Peyer's patch (tissue), 4 donors: Measurements from ENCODE around the gene FTCD.
"Not testable (repeated sequence)": the region's sequence is repeated elsewhere in the genome, so short reads cannot be mapped to it uniquely, and the experiment has no call there.

ENCODE experiments used
- CTCF ChIP-seq, 6 experiments: fragments of 450-650 bp in 4 of 6; fragments of 200-600 bp in 2 of 6; sonication (generic) in 1 of 6; IDR thresholded peaks; one replicate each; pipeline ENCODE4 v1.5.1; 2017 to 2019; ENCODE audit warnings: antibody characterized with exemption in 6 of 6, mild to moderate bottlenecking in 3 of 6, moderate library complexity in 1 of 6
- POLR2A ChIP-seq, 2 donors: fragments of 450-650 bp; IDR thresholded peaks; one replicate each; pipeline ENCODE4 v1.5.1; 2017; ENCODE audit warnings: antibody characterized with exemption in 2 of 2, mild to moderate bottlenecking in 2 of 2, moderate library complexity in 2 of 2

GRCh38 chr21:46147429-46147828 lies 8.0 kb downstream of the FTCD start:
- peak in 4 of 6 experiments; percentile 51 to 74 (median 58) for TF ChIP-seq CTCF (IDR thresholded peaks at IDR 0.05)
- TF ChIP-seq POLR2A (IDR thresholded peaks at IDR 0.05): not testable (repeated sequence)
